Brain microvascular endothelial cell (primary cell): ENCODE data around the gene SLC36A4.

ENCODE experiments used
- DNase-seq: peaks from one replicate; pipeline ENCODE4 v3.0.0-alpha.2; 2020
- H3K27ac ChIP-seq: fragments of 250-450 bp; sonication (Bioruptor Pico); 2 replicates; pipeline ENCODE4 v1.5.1; 2020; ENCODE audit warnings: mild to moderate bottlenecking, moderate library complexity
- H3K27me3 ChIP-seq: fragments of 250-450 bp; sonication (Bioruptor Pico); replicated peaks from 2 replicates; pipeline ENCODE4 v1.5.1; 2020; ENCODE audit warnings: mild to moderate bottlenecking
- H3K36me3 ChIP-seq: fragments of 250-450 bp; sonication (Bioruptor Pico); replicated peaks from 2 replicates; pipeline ENCODE4 v1.5.1; 2020; ENCODE audit warnings: mild to moderate bottlenecking
- H3K4me3 ChIP-seq: 2 replicates; pipeline ENCODE4 v1.5.1; 2011; ENCODE audit warnings: low read depth, mild to moderate bottlenecking, control low read depth, low read length, moderate library complexity
- CTCF ChIP-seq: IDR thresholded peaks from 2 replicates; pipeline ENCODE4 v1.5.1; 2011; ENCODE audit warnings: low read depth, mild to moderate bottlenecking, moderate library complexity, low read length, control low read depth, inconsistent platforms; ENCODE audit errors: missing control alignments
- in situ Hi-C: cut with HindIII; loops from 2 replicates; pipeline ENCODE4 v1.10.0; 2017; ENCODE audit warnings: low sequenced_read_pairs, low pct_ligation_motif_present

SLC36A4 gene

GRCh38 chr11:93220078-93220477 lies 22.3 kb upstream of the SLC36A4 start:
- in situ Hi-C loops = no loop called here
- no peak overlapping the region for H3K4me3 ChIP-seq
- H3K27ac ChIP-seq = no peak overlapping the region
- no peak for TF ChIP-seq CTCF
- DNase-seq = no peak
- no peaks in the 10 kb centered on the region for H3K36me3 ChIP-seq
- no peaks in the 10 kb centered on the region for H3K27me3 ChIP-seq

GRCh38 chr11:93219440-93219839 lies 21.6 kb upstream of the SLC36A4 start:
- in situ Hi-C loops = no loop called here
- H3K36me3 ChIP-seq = no peaks in the 10 kb centered on the region
- no peak overlapping the region for H3K4me3 ChIP-seq
- DNase-seq = no peak
- TF ChIP-seq CTCF = no peak
- H3K27ac ChIP-seq = no peak overlapping the region
- H3K27me3 ChIP-seq = no peaks in the 10 kb centered on the region

- H3K27ac ChIP-seq = no peak overlapping the region
- no peaks in the 10 kb centered on the region for H3K36me3 ChIP-seq
- H3K4me3 ChIP-seq = no peak overlapping the region
- no peak for DNase-seq
- no peaks in the 10 kb centered on the region for H3K27me3 ChIP-seq
- in situ Hi-C loops = no loop called here
- TF ChIP-seq CTCF = no peak
These were observed 18.8 kb upstream of the SLC36A4 start for GRCh38 chr11:93216511-93217101.

- TF ChIP-seq CTCF = no peak
- no peaks in the 10 kb centered on the region for H3K36me3 ChIP-seq
- in situ Hi-C loops = no loop called here
- H3K4me3 ChIP-seq = no peak overlapping the region
- H3K27ac ChIP-seq = no peak overlapping the region
- no peaks in the 10 kb centered on the region for H3K27me3 ChIP-seq
- DNase-seq = no peak
These were observed 15.8 kb upstream of the SLC36A4 start for GRCh38 chr11:93213622-93214021.

- Histone ChIP-seq H3K27me3 (no peaks in the 10 kb centered on the region), H3K36me3 (no peaks in the 10 kb centered on the region), H3K27ac (no peak overlapping the region), H3K4me3 (no peak overlapping the region)
- in situ Hi-C loops = no loop called here
- DNase-seq = no peak
- no peak for TF ChIP-seq CTCF
These were observed 14.3 kb upstream of the SLC36A4 start for GRCh38 chr11:93212094-93212493.

- DNase-seq = no peak
- no peaks in the 10 kb centered on the region for H3K27me3 ChIP-seq
- in situ Hi-C loops = no loop called here
- no peak overlapping the region for H3K4me3 ChIP-seq
- H3K27ac ChIP-seq = no peak overlapping the region
- TF ChIP-seq CTCF = no peak
- no peaks in the 10 kb centered on the region for H3K36me3 ChIP-seq
These were observed 11.7 kb upstream of the SLC36A4 start for GRCh38 chr11:93209466-93209865.
